NCI-H1105 treated with DMSO at 0.1 percent for 48 hours (cell line): ENCODE results near the gene PHKB.
"Not testable (repeated sequence)": the region's sequence is repeated elsewhere in the genome, so short reads cannot be mapped to it uniquely, and the experiment has no call there.

Experiments used
- DNase-seq: peaks from one replicate; lab custom pipeline; 2025; lab: John Stamatoyannopoulos, UW

The PHKB gene

DNA sequence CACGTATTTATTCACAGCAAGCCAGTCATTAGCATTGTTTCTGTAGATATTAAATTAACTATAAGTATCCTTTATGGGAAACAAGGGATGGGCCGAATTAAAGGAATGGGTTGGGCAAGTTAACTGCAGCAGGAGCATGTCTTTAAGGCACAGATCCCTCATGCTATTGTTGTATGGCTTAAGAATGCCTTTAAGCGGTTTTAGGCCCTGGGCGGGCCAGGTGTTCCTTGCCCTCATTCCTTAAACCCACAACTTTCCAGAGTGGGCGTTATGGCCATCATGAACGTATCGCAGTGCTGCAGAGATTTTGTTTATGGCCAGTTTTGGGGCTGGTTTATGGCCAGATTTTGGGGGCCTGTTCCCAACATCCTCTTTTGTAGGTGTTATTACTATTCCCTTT, 9.1 kb downstream of the PHKB start:
- no peak for DNase-seq

DNA sequence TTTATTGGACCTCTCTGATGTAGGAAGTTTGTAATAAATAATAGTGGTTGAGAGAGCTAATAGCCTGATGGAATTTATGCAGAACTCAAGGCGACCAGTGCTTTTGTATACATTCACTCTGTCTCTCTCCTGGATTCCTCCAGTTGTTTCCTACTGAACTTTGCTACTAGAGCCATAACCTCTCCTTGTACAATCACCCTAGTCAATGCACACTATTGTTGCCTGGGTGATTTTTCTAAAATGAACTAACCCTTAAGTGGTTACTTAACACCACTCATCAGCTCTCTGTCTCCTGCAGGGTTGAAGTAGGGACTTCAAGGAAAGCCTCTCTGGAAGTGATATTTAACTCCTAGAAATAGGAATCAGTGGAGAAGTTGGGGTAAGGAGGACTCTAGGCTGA, 9.7 kb downstream of the PHKB start:
- no peak for DNase-seq

GRCh38 chr16:47473004-47473403, 11.9 kb downstream of the PHKB start:
- not testable (repeated sequence) for DNase-seq

DNA sequence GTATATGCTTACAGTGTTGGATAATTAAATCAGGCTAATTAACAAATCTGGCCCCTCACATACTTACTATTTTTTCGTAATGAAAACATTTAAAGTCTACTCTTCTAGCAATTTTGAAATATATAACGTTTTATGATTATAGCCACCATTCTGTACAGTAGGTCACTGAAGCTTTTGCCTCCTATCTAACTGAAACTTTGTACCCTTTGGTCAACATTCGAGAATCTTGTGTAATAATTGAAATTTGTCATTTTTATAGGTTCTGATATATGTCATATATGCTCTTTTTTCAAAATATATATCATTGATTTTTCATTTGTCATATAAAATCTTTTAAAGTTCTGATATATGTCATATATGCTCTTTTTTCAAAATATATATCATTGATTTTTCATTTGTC, 12.7 kb downstream of the PHKB start:
- DNase-seq: no peak

DNA sequence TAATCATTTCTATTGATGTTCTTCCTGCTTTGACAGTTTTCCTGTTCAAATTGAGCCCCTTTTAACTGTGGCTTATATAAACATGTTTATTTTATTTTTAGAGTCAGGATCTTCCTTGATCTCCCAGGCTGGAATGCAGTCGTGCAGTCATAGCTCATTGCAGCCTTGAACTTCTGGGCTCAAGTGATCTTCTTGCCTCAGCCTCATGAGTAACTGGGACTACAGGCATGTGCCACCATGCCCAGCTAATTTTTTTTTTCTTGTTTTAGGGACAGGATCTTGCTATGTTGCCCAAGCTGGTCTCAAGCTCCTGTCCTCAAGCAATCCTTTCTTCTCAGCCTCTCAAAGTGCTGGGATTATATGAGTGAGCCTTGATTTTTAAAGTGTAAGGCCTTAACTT, 14.7 kb downstream of the PHKB start:
- no peak for DNase-seq

- no peak for DNase-seq
Observed at GRCh38 chr16:47476654-47477345, 15.7 kb downstream of the PHKB start.

GRCh38 chr16:47477679-47478078, 16.5 kb downstream of the PHKB start:
- no peak for DNase-seq

GRCh38 chr16:47480410-47480809, 19.3 kb downstream of the PHKB start:
- DNase-seq: no peak

GRCh38 chr16:47481698-47482374, 20.7 kb downstream of the PHKB start:
- DNase-seq: no peak

GRCh38 chr16:47483616-47484015, 22.5 kb downstream of the PHKB start:
- DNase-seq: no peak

DNA sequence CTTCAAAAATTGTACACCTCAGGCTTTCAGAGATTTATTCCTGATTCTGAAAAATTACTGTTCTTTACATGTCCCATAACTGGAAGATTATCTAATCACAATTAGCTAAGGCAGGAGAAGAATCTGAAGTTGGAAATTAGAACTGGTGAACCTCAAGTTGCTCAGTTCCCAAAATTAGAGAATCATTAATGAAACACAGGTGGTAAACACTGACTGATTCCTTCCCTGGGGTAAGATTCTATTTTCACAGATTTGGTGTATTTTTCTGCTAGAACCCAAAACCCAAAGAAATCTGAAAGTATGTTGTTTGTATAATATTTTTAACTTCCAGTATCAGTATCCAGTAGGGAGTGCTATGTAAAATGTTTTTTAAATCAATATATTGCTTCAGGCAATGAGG, 25.7 kb downstream of the PHKB start:
- no peak for DNase-seq

DNA sequence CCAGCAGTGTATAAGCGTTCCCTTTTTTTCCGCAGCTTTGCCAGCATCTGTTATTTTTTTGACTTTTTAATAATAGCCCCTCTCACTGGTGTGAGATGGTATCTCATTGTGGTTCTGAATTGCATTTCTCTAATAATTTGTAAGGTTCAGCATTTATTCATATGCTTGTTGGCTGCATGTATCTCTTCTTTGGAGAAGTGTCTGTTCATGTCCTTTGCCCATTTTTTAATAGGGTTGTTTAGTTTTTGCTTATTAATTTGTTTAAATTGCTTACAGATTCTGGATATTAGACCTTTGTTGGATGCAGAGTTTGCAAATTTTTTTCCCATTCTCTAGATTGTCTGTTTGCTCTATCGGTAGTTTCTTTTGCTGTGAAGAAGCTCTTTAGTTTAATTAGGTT, 26.9 kb downstream of the PHKB start:
- no peak for DNase-seq

DNA sequence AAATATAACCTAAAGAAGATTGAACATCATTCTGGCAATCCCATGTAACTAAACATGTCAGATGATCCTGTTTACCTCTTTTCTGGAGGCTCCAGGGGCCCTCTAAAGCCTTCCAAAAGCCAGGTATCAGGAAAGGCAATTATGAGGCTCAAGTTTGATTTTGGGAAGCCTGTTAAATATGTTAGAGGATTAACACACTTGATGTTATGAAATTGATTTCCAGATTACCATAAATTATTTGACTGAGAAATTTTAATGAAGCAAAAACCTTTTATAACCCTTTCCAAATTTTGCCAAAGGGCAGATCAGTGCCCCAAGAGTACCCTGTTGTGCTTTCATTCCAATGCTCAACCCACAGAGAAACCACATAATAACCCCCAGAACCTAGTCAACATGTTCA, 29.3 kb downstream of the PHKB start:
- DNase-seq: no peak

DNA sequence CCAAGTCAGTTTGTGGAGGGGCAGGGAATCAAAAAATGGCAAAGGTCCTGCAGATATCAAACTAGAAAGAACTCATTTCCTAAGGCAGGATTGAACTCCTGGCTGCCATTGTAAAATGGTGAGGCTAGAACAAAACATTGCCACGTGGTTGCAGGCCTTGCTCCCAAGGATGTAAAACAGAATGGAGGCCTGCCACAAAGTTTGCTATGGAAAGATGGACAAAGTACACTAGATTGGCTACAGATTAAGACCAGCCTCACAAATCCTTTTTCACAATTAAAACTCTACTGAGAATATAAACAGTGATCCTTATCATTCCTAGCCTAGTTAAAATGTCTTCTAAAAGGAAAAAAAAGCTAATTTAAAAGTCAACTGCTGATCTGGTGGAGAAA, 30.9 kb downstream of the PHKB start:
- no peak for DNase-seq

- no peak for DNase-seq
Observed at GRCh38 chr16:47492428-47493377, 31.6 kb downstream of the PHKB start.

DNA sequence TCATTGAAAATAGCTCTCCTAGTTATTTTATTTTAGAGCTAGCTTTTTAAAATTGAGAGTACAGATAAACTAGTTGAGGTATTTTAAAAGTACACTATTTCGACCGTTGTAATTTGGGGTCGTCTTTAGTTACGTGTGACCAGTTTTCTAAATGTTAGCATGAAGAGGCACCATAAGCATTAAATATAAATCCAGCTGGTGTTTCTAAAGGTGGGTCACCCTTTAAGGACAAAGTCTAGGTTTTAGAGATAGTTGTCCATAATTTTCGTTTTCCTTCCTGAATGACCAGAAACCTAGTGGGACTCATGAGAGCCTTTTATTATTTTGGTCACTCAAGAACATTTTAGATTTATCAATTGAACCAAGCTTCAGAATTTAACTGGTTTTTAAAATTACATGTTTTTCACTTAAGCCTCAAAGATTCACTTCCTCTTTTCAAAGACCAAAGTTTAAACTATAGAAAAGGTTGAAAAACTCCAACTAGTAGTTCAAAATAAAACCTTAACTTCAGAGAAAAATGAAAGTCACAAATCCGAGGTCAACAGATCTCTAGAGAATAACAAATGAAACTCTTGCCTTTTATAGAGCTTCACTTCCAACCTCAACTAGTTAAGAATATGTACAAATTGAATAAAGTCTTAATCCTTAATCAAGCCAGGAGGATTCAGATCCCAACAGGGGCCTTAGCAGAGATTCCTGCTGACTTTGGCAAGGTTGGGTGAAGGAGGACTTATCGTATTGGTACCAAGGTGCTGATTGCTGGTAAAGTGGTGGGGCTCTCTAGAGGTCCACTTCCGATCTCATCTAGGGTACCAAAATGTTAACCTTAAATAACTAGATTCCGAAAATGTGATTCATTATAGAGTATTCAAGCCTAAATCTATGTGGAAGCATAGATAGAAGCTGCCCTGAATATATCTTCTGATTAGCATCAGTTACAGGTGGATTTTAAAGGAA, 32.5 kb downstream of the PHKB start:
- DNase-seq: no peak

- DNase-seq: no peak
Observed at GRCh38 chr16:47499080-47499699, 38.1 kb downstream of the PHKB start.

DNA sequence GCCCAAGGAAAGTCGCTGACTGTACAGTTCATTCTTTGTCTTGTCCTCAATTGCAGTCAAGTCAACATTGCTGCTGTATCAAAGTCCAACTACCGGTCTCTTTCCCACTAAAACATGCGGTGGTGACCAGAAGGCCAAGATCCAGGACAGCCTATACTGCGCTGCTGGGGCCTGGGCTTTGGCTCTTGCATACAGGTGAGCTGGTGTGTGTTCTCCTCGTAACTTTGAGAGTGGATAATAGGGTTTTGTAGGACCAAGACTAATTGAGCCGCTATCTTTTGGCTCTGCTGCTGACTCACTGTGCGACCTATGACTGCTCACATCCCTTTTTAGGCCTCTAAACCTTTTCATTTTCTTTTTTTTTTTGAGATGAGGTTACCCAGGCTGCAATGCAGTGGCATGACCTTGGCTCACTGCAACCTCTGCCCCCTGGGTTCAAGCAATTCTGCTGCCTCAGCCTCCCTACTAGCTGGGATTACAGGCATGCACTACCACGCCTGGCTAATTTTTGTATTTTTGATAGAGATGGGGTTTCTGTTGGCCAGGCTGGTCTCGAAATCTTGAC, 38.7 kb downstream of the PHKB start:
- no peak for DNase-seq

GRCh38 chr16:47503936-47504335, 42.8 kb downstream of the PHKB start:
- DNase-seq: no peak

DNA sequence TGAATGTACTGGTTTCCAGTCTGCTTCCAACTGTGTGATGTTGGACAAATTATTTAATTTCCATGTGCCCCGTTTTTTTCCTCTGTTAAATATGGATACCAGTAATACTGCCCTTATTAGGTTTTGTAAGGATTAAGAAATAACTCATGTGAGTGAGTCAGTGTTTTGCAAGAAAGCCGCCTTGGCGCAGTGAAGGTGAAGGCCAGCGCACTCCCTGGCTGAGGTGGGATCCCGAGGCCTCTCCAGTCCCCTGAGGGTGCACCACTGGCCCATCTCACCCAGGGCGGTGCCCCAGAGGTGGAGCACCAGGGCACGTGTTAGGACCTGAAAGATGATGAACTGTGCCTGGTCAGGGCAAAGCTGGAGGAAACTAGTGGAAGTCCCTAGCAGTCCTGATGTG, 43.5 kb downstream of the PHKB start:
- no peak for DNase-seq

- no peak for DNase-seq
Observed at GRCh38 chr16:47506800-47507199, 45.7 kb downstream of the PHKB start.
